MM.1S (cell line): ENCODE data around the gene DNAJC5.

Experiments
- EZH2 ChIP-seq: fragments of 300-600 bp; sonication (generic); optimal IDR thresholded peaks from 2 replicates; pipeline ENCODE3; 2017; ENCODE audit warnings: low read depth, mild to moderate bottlenecking, antibody characterized with exemption, low read length, mixed read lengths
- EZH2phosphoT487 ChIP-seq: fragments of 300-600 bp; sonication (generic); IDR thresholded peaks from 2 replicates; pipeline ENCODE4 v1.6.1; 2018; ENCODE audit warnings: antibody characterized with exemption, low read length
- TF ChIP-seq, protein P1 (sequence below): fragments of 300-600 bp; sonication (generic); IDR thresholded peaks from 2 replicates; pipeline ENCODE4 v1.5.1; 2016; ENCODE audit warnings: antibody characterized with exemption, low read length, mixed read lengths

- TF ChIP-seq, protein P1, sequence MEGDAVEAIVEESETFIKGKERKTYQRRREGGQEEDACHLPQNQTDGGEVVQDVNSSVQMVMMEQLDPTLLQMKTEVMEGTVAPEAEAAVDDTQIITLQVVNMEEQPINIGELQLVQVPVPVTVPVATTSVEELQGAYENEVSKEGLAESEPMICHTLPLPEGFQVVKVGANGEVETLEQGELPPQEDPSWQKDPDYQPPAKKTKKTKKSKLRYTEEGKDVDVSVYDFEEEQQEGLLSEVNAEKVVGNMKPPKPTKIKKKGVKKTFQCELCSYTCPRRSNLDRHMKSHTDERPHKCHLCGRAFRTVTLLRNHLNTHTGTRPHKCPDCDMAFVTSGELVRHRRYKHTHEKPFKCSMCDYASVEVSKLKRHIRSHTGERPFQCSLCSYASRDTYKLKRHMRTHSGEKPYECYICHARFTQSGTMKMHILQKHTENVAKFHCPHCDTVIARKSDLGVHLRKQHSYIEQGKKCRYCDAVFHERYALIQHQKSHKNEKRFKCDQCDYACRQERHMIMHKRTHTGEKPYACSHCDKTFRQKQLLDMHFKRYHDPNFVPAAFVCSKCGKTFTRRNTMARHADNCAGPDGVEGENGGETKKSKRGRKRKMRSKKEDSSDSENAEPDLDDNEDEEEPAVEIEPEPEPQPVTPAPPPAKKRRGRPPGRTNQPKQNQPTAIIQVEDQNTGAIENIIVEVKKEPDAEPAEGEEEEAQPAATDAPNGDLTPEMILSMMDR, result no peak
- TF ChIP-seq EZH2 (no peak), EZH2phosphoT487 (no peak)
These were observed 9.5 kb upstream of the DNAJC5 start for GRCh38 chr20:63885264-63886053.
